ENCODE results near the gene BAZ1B. TPM values are rescaled to one million over a fixed set of nuclear protein-coding genes. Genes with fewer than 3 reads are reported as not detected.
"Not testable (repeated sequence)": the region's sequence is repeated elsewhere in the genome, so short reads cannot be mapped to it uniquely, and the experiment has no call there.

Gene BAZ1B
- total RNA-seq, 4 donors from 2014 or later = 18.8 to 40.4 (median 27.4) TPM

- intact Hi-C loops (cut with DNase I) = no loop called here
- DNase-seq = no peak
- no peaks in the 10 kb centered on the region for H3K4me1 ChIP-seq
- no peaks in the 10 kb centered on the region for H3K36me3 ChIP-seq
- WGBS, 2 donors = 68 to 73% methylated on average over 6 to 8 of the region's 8 CpGs
- no peak overlapping the region for H3K4me3 ChIP-seq
- TF ChIP-seq CTCF (IDR thresholded peaks at IDR 0.05) (no peak), POLR2A (IDR thresholded peaks at IDR 0.05) (no peak)
- H3K9me3 ChIP-seq = no peaks in the 10 kb centered on the region
- peaks cover 0 to under 1% (median 0%) of the 10 kb centered on the region in 4 donors for H3K27me3 ChIP-seq
- no peak overlapping the region for H3K27ac ChIP-seq
Measured at GRCh38 chr7:73418113-73418703, 103.9 kb downstream of the BAZ1B start.

GRCh38 chr7:73410541-73411131, 111.5 kb downstream of the BAZ1B start:
- intact Hi-C loops (cut with DNase I); H3K36me3 ChIP-seq; H3K9me3 ChIP-seq; H3K4me3 ChIP-seq; DNase-seq; H3K27me3 ChIP-seq; H3K4me1 ChIP-seq: not testable (repeated sequence)
- peak overlapping the region in 1 of 4 donors; percentile 5 for H3K27ac ChIP-seq
- 47% methylated on average over 5 of the region's 15 CpGs; no CpG with 5 or more reads in 1 of the 2 donors for WGBS, 2 donors

- intact Hi-C loops (cut with DNase I); H3K27ac ChIP-seq: not testable (repeated sequence)
- 80 to 93% methylated on average over 1 to 2 of the region's 3 CpGs for whole genome bisulfite sequencing, 2 donors
Measured at GRCh38 chr7:73404860-73405259, 117.2 kb downstream of the BAZ1B start.

GRCh38 chr7:73399185-73400050, 122.7 kb downstream of the BAZ1B start:
- H3K9me3 ChIP-seq; intact Hi-C loops (cut with DNase I); H3K27ac ChIP-seq; H3K36me3 ChIP-seq; DNase-seq; H3K27me3 ChIP-seq; H3K4me1 ChIP-seq: not testable (repeated sequence)
- 42 to 61% methylated on average over 17 to 19 of the region's 19 CpGs for WGBS, 2 donors
- H3K4me3 ChIP-seq = peak overlapping the region in 2 of 4 donors; percentile 21 to 58

More at GRCh38 chr7:73404860-73405259, 117.2 kb downstream of the BAZ1B start:
- H3K36me3 ChIP-seq, H3K27me3 ChIP-seq, H3K4me1 ChIP-seq, H3K9me3 ChIP-seq, DNase-seq, H3K4me3 ChIP-seq: not testable (repeated sequence)

- 36 to 47% methylated on average over 8 to 9 of the region's 14 CpGs for WGBS, 2 donors
- intact Hi-C loops (cut with DNase I) = no loop called here
- Histone ChIP-seq H3K4me1 (no peaks in the 10 kb centered on the region), H3K4me3 (no peak overlapping the region), H3K27me3 (no peaks in the 10 kb centered on the region), H3K27ac (no peak overlapping the region), H3K9me3 (no peaks in the 10 kb centered on the region), H3K36me3 (no peaks in the 10 kb centered on the region)
- TF ChIP-seq CTCF (IDR thresholded peaks at IDR 0.05) = no peak
- TF ChIP-seq POLR2A (IDR thresholded peaks at IDR 0.05) = no peak
- no peak for DNase-seq
Measured at GRCh38 chr7:73397521-73398281, 124.4 kb downstream of the BAZ1B start.

GRCh38 chr7:73395538-73396503, 126.3 kb downstream of the BAZ1B start:
- DNase-seq = no peak
- H3K36me3 ChIP-seq = no peaks in the 10 kb centered on the region
- H3K27ac ChIP-seq = no peak overlapping the region
- H3K27me3 ChIP-seq = peaks cover 0 to 11% (median 0%) of the 10 kb centered on the region in 4 donors
- H3K4me1 ChIP-seq = no peaks in the 10 kb centered on the region
- H3K4me3 ChIP-seq = no peak overlapping the region
- no peak for TF ChIP-seq CTCF (IDR thresholded peaks at IDR 0.05)
- no peak for TF ChIP-seq POLR2A (IDR thresholded peaks at IDR 0.05)
- 63 to 75% methylated on average over 10 to 12 of the region's 21 CpGs for WGBS, 2 donors
- intact Hi-C loops (cut with DNase I) = no loop called here
- peaks cover 0 to 5% (median 0%) of the 10 kb centered on the region in 3 donors for H3K9me3 ChIP-seq

Data from esophagus squamous epithelium (tissue), 5 donors.